D721Med (cell line): ENCODE measurements around the gene ADIRF.
"Not testable (repeated sequence)": the region's sequence is repeated elsewhere in the genome, so short reads cannot be mapped to it uniquely, and the experiment has no call there.

ENCODE experiments used
- DNase-seq: peaks from one replicate; pipeline ENCODE4 v3.0.0; 2011; ENCODE audit warnings: low spot score; ENCODE audit not compliant: insufficient read length
- FAIRE-seq: peaks from 2 replicates; lab custom pipeline; 2011; peaks lifted over from hg19 to GRCh38; lab: Jason Lieb, UNC
- CTCF ChIP-seq: IDR thresholded peaks from 2 replicates; pipeline ENCODE4 v1.5.1; 2012; ENCODE audit warnings: mild to moderate bottlenecking, control low read depth; ENCODE audit not compliant: insufficient read depth; ENCODE audit errors: missing control alignments

The ADIRF gene

GRCh38 chr10:86976362-86977056 is 8.2 kb downstream of the ADIRF start:
- no peak for TF ChIP-seq CTCF
- no peak for FAIRE-seq
- DNase-seq, result no peak

DNA sequence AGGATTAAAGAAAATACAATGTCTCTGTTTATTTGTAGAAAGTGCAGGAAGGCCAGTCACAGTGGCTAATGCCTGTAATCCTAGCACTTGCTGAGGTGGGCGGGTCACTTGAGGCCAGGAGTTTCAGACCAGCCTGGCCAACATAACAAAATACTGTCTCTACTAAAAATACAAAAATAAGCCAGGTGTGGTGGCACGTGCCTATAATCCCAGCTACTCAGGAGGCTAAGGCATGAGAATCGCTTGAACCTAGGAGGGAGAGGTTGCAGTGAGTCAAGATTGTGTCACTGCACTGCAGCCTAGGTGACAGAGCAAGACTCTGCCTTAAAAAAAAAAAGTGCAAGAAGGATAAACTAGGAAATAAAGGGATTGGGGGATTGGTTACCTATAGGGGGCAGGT is 10.2 kb downstream of the ADIRF start:
- not testable (repeated sequence) for DNase-seq, FAIRE-seq

- no peak for TF ChIP-seq CTCF
- DNase-seq (no peak), FAIRE-seq (no peak)
Measured at GRCh38 chr10:86979296-86979818, 11.1 kb downstream of the ADIRF start.

- FAIRE-seq, result no peak
Measured at GRCh38 chr10:86979977-86980448, 11.7 kb downstream of the ADIRF start.

DNA sequence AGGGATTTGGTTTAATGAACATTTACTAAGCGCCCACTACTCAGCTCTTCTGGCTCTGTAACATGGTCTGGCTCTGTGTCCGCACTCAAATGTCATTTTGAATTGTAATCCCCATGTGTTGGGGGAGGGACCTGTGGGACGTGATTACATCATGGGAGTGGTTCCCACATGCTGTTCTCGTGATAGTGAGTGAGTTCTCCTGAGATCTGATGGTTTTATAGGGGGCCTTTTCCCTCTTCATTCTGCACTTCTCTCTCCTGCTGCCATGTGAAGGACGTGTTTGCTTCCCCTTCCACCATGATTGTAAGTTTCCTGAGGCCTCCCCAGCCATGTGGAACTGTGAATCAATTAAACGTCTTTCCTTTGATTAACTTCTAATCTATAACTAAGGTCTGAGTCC is 12.7 kb downstream of the ADIRF start:
- not testable (repeated sequence) for FAIRE-seq, DNase-seq

More at GRCh38 chr10:86979977-86980448, 11.7 kb downstream of the ADIRF start:
- TF ChIP-seq CTCF, result no peak
- no peak for DNase-seq

- TF ChIP-seq CTCF, result no peak
- DNase-seq, result no peak
- FAIRE-seq, result no peak
Measured at GRCh38 chr10:86981716-86982115, 13.4 kb downstream of the ADIRF start.

DNA sequence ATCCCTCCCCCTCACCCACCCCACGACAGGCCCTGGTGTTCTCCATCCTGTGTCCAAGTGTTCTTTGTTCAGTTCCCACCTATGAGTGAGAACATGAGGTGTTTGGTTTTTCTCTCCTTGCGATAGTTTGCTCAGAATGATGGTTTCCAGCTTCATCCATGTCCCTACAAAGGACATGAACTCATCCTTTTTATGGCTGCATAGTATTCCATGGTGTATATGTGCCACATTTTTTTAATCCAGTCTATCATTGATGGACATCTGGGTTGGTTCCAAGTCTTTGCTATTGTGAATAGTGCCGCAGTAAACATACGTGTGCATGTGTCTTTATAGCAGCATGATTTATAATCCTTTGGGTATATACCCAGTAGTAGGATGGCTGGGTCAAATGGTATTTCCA is 16.2 kb downstream of the ADIRF start:
- DNase-seq, FAIRE-seq: not testable (repeated sequence)

- DNase-seq (no peak), FAIRE-seq (no peak)
- no peak for TF ChIP-seq CTCF
Measured at GRCh38 chr10:86988520-86988919, 20.2 kb downstream of the ADIRF start.

GRCh38 chr10:86991362-86991761 is 23.1 kb downstream of the ADIRF start:
- not testable (repeated sequence) for DNase-seq, FAIRE-seq
